Small intestine (tissue), 7 donors: Measurements from ENCODE around the gene SGIP1. TPM values are rescaled to one million over a fixed set of nuclear protein-coding genes. Genes with fewer than 3 reads are reported as not detected.

Source experiments
- DNase-seq, 2 donors: peaks; one replicate each; pipeline versions ENCODE4 v3.0.0 to v3.0.0-alpha.2; 2013
- FAIRE-seq: peaks from 2 replicates; lab custom pipeline; 2012; peaks lifted over from hg19 to GRCh38; lab: Jason Lieb, UNC
- H3K27ac ChIP-seq, 3 donors: one replicate each; pipeline ENCODE4 v1.5.1; 2013; ENCODE audit warnings: low read length in 2 of 3, mild to moderate bottlenecking in 2 of 3, control low read depth in 1 of 3, inconsistent platforms in 1 of 3, low read depth in 1 of 3, moderate library complexity in 1 of 3
- H3K27me3 ChIP-seq, 3 donors: one replicate each; pipeline ENCODE4 v1.6.1; 2013; ENCODE audit warnings: low read length in 3 of 3, inconsistent platforms in 1 of 3; ENCODE audit not compliant: control insufficient read depth in 3 of 3, insufficient read depth in 3 of 3
- H3K36me3 ChIP-seq, 3 donors: one replicate each; pipeline ENCODE4 v1.6.1; 2013; ENCODE audit warnings: low read length in 3 of 3, inconsistent platforms in 1 of 3, low read depth in 1 of 3, mild to moderate bottlenecking in 1 of 3, moderate library complexity in 1 of 3; ENCODE audit not compliant: control insufficient read depth in 3 of 3, insufficient read depth in 2 of 3
- H3K4me1 ChIP-seq, 3 donors: one replicate each; pipeline ENCODE4 v1.6.1; 2013; ENCODE audit warnings: low read length in 2 of 3, inconsistent platforms in 1 of 3, low read depth in 1 of 3, mild to moderate bottlenecking in 1 of 3, moderate library complexity in 1 of 3; ENCODE audit not compliant: control insufficient read depth in 3 of 3, insufficient read depth in 2 of 3
- H3K4me3 ChIP-seq, 3 donors: one replicate each; pipeline ENCODE4 v1.5.1; 2013; ENCODE audit warnings: low read length in 3 of 3, control low read depth in 1 of 3, inconsistent platforms in 1 of 3, low read depth in 1 of 3, mild to moderate bottlenecking in 1 of 3, moderate library complexity in 1 of 3
- H3K9me3 ChIP-seq, 2 donors: one replicate each; pipeline ENCODE4 v1.6.1; 2013; ENCODE audit warnings: low read depth in 1 of 2, low read length in 1 of 2; ENCODE audit not compliant: control insufficient read depth in 2 of 2, insufficient read depth in 1 of 2
- WGBS, 3 donors: extraction: QIAGEN DNeasy Blood & Tissue Kit; methylation state at CpG; one replicate each; pipeline ENCODE4 v1.1.7; 2013; 5-methylcytosine and 5-hydroxymethylcytosine counted together
- polyA plus RNA-seq, 4 donors: library from polyadenylated mRNA; stranded (reverse) in 3 of 4; unstranded in 1 of 4; fragments of 200-250 nt in 3 of 4; fragments of 120-200 nt in 1 of 4; gene quantifications; one replicate each; pipeline versions ENCODE4 v1.2.1 to v1.2.3, GENCODE V29; 2013
- donor health status: healthy with polysubstance abuse.
- donor health status: control.
- donor health status: control.
- donor health status: Bipolar disorder and iron deficiency.
- donor health status: healthy.

The SGIP1 gene
- polyA plus RNA-seq, 4 donors, result 1.6 to 2.2 TPM; not detected in 2

GRCh38 chr1:66671455-66671854 lies 137.5 kb downstream of the SGIP1 start:
- DNase-seq, result no peak
- Histone ChIP-seq H3K4me1 (peaks cover 0 to 5% (median 0%) of the 10 kb centered on the region in 3 donors), H3K36me3 (no peaks in the 10 kb centered on the region), H3K4me3 (no peak overlapping the region), H3K9me3 (no peaks in the 10 kb centered on the region), H3K27ac (no peak overlapping the region), H3K27me3 (no peaks in the 10 kb centered on the region)
- WGBS, 3 donors, result 84 to 89% (median 88%) methylated on average over 1 of the region's 1 CpG
- FAIRE-seq, result no peak

GRCh38 chr1:66676613-66677298 lies 142.8 kb downstream of the SGIP1 start:
- 59 to 76% (median 71%) methylated on average over 3 of the region's 3 CpGs for WGBS, 3 donors
- FAIRE-seq (no peak), DNase-seq (no peak)
- peaks cover 0 to 5% (median 0%) of the 10 kb centered on the region in 3 donors for H3K4me1 ChIP-seq
- peak overlapping the region in 1 of 3 donors; percentile 17 for H3K27ac ChIP-seq
- no peaks in the 10 kb centered on the region for H3K27me3 ChIP-seq
- no peak overlapping the region for H3K4me3 ChIP-seq
- H3K9me3 ChIP-seq, result no peaks in the 10 kb centered on the region
- H3K36me3 ChIP-seq, result no peaks in the 10 kb centered on the region

- Histone ChIP-seq H3K4me1 (peaks cover 0 to 5% (median 0%) of the 10 kb centered on the region in 3 donors), H3K36me3 (no peaks in the 10 kb centered on the region), H3K4me3 (no peak overlapping the region), H3K27ac (no peak overlapping the region), H3K27me3 (no peaks in the 10 kb centered on the region), H3K9me3 (no peaks in the 10 kb centered on the region)
- WGBS, 3 donors, result 83 to 94% (median 92%) methylated on average over 1 of the region's 1 CpG
- DNase-seq, result no peak
- no peak for FAIRE-seq
These were observed 144.2 kb downstream of the SGIP1 start for GRCh38 chr1:66678146-66678545.

GRCh38 chr1:66679140-66679539 lies 145.2 kb downstream of the SGIP1 start:
- Histone ChIP-seq H3K27ac (no peak overlapping the region), H3K36me3 (no peaks in the 10 kb centered on the region), H3K9me3 (no peaks in the 10 kb centered on the region), H3K27me3 (no peaks in the 10 kb centered on the region), H3K4me1 (peaks cover 0 to 5% (median 0%) of the 10 kb centered on the region in 3 donors), H3K4me3 (no peak overlapping the region)
- WGBS, 3 donors, result 70 to 85% (median 76%) methylated on average over 5 of the region's 5 CpGs
- FAIRE-seq (no peak), DNase-seq (no peak)

- H3K9me3 ChIP-seq, result no peaks in the 10 kb centered on the region
- no peaks in the 10 kb centered on the region for H3K27me3 ChIP-seq
- H3K27ac ChIP-seq, result no peak overlapping the region
- no peaks in the 10 kb centered on the region for H3K4me1 ChIP-seq
- FAIRE-seq, result no peak
- no peak for DNase-seq
- 89 to 99% (median 90%) methylated on average over 2 of the region's 2 CpGs for WGBS, 3 donors
- H3K36me3 ChIP-seq, result no peaks in the 10 kb centered on the region
- no peak overlapping the region for H3K4me3 ChIP-seq
These were observed 147.7 kb downstream of the SGIP1 start for GRCh38 chr1:66681686-66682085.

GRCh38 chr1:66682106-66682505 lies 148.2 kb downstream of the SGIP1 start:
- 84 to 90% (median 86%) methylated on average over 11 of the region's 11 CpGs for WGBS, 3 donors

GRCh38 chr1:66684353-66684752 lies 150.4 kb downstream of the SGIP1 start:
- no peaks in the 10 kb centered on the region for H3K36me3 ChIP-seq
- no peak overlapping the region for H3K4me3 ChIP-seq
- H3K27me3 ChIP-seq, result no peaks in the 10 kb centered on the region
- no peak for FAIRE-seq
- WGBS, 3 donors, result 29 to 49% (median 31%) methylated on average over 3 of the region's 3 CpGs
- no peaks in the 10 kb centered on the region for H3K9me3 ChIP-seq
- DNase-seq, result no peak
- no peaks in the 10 kb centered on the region for H3K4me1 ChIP-seq
- H3K27ac ChIP-seq, result no peak overlapping the region

More at GRCh38 chr1:66682106-66682505, 148.2 kb downstream of the SGIP1 start:
- Histone ChIP-seq H3K4me3 (no peak overlapping the region), H3K27ac (no peak overlapping the region), H3K27me3 (no peaks in the 10 kb centered on the region), H3K4me1 (no peaks in the 10 kb centered on the region), H3K36me3 (no peaks in the 10 kb centered on the region), H3K9me3 (no peaks in the 10 kb centered on the region)
- FAIRE-seq, result no peak
- no peak for DNase-seq

GRCh38 chr1:66685265-66685664 lies 151.3 kb downstream of the SGIP1 start:
- FAIRE-seq, result no peak

GRCh38 chr1:66685670-66686069 lies 151.7 kb downstream of the SGIP1 start:
- Histone ChIP-seq H3K27ac (no peak overlapping the region), H3K4me1 (no peaks in the 10 kb centered on the region), H3K9me3 (no peaks in the 10 kb centered on the region), H3K27me3 (no peaks in the 10 kb centered on the region), H3K36me3 (no peaks in the 10 kb centered on the region), H3K4me3 (no peak overlapping the region)
- FAIRE-seq, result no peak
- 89 to 98% (median 94%) methylated on average over 1 of the region's 1 CpG for WGBS, 3 donors
- DNase-seq, result no peak

More at GRCh38 chr1:66685265-66685664, 151.3 kb downstream of the SGIP1 start:
- no peak overlapping the region for H3K27ac ChIP-seq
- H3K36me3 ChIP-seq, result no peaks in the 10 kb centered on the region
- DNase-seq, result no peak
- no peaks in the 10 kb centered on the region for H3K4me1 ChIP-seq
- H3K4me3 ChIP-seq, result no peak overlapping the region
- no peaks in the 10 kb centered on the region for H3K9me3 ChIP-seq
- H3K27me3 ChIP-seq, result no peaks in the 10 kb centered on the region
